ENCODE results near the gene TMEM273. TPM values are rescaled to one million over a fixed set of nuclear protein-coding genes. Genes with fewer than 3 reads are reported as not detected.

TMEM273 gene
- total RNA-seq, 1 experiment from 2014 or later, result not detected

GRCh38 chr10:49141541-49142332, 46.5 kb downstream of the TMEM273 start:
- no peak overlapping the region for H2AFZ ChIP-seq (ENCODE audit: low read depth, low read length, poor library complexity, severe bottlenecking)
- POLR2A ChIA-PET, result no interaction called here

More at GRCh38 chr10:49141541-49142332, 46.5 kb downstream of the TMEM273 start:
- TF ChIP-seq, protein P1, sequence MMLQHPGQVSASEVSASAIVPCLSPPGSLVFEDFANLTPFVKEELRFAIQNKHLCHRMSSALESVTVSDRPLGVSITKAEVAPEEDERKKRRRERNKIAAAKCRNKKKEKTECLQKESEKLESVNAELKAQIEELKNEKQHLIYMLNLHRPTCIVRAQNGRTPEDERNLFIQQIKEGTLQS (IDR thresholded peaks at IDR 0.05), result no peak
- TF ChIP-seq, protein P2, sequence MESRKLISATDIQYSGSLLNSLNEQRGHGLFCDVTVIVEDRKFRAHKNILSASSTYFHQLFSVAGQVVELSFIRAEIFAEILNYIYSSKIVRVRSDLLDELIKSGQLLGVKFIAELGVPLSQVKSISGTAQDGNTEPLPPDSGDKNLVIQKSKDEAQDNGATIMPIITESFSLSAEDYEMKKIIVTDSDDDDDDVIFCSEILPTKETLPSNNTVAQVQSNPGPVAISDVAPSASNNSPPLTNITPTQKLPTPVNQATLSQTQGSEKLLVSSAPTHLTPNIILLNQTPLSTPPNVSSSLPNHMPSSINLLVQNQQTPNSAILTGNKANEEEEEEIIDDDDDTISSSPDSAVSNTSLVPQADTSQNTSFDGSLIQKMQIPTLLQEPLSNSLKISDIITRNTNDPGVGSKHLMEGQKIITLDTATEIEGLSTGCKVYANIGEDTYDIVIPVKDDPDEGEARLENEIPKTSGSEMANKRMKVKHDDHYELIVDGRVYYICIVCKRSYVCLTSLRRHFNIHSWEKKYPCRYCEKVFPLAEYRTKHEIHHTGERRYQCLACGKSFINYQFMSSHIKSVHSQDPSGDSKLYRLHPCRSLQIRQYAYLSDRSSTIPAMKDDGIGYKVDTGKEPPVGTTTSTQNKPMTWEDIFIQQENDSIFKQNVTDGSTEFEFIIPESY (IDR thresholded peaks at IDR 0.05; ENCODE audit: extremely low read depth, insufficient replicate concordance, low read length), result no peak
- TF ChIP-seq, protein P3, sequence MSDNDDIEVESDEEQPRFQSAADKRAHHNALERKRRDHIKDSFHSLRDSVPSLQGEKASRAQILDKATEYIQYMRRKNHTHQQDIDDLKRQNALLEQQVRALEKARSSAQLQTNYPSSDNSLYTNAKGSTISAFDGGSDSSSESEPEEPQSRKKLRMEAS (IDR thresholded peaks at IDR 0.05), result no peak
- TF ChIP-seq SIN3A (IDR thresholded peaks at IDR 0.05; ENCODE audit: low read depth), result no peak
- TF ChIP-seq EGR1 (IDR thresholded peaks at IDR 0.05; ENCODE audit: low read depth), result no peak
- TF ChIP-seq ELF1 (IDR thresholded peaks at IDR 0.05; ENCODE audit: borderline replicate concordance, low read depth), result no peak
- TF ChIP-seq EZH2 (IDR thresholded peaks at IDR 0.05), result no peak
- no peak for TF ChIP-seq JUND (IDR thresholded peaks at IDR 0.05)
- TF ChIP-seq POLR2AphosphoS5 (IDR thresholded peaks at IDR 0.05; ENCODE audit: low read depth, low read length), result no peak
- Histone ChIP-seq H4K20me1 (ENCODE audit: insufficient read depth) (no peaks in the 10 kb centered on the region), H3K27me3 (ENCODE audit: insufficient read depth, low read length) (peaks cover 28% of the 10 kb centered on the region), H3K4me1 (ENCODE audit: control insufficient read depth in 1 of 2, insufficient read depth in 2 of 2, low read length in 2 of 2) (peaks cover 0 to 10% of the 10 kb centered on the region in 2 experiments; a peak in 1 of 4 replicates), H3K79me2 (ENCODE audit: insufficient read depth, low read length) (no peaks in the 10 kb centered on the region), H3K36me3 (ENCODE audit: control insufficient read depth in 1 of 2, insufficient read depth in 2 of 2, low read length in 2 of 2) (no peaks in the 10 kb centered on the region), H3K9ac (ENCODE audit: low read length) (no peak overlapping the region), H3K4me2 (ENCODE audit: low read length) (no peak overlapping the region), H3K9me3 (ENCODE audit: control insufficient read depth in 1 of 2, insufficient read depth in 1 of 2, low read depth in 1 of 2, low read length in 2 of 2) (no peaks in the 10 kb centered on the region), H3K9me2 (ENCODE audit: insufficient read depth) (no peaks in the 10 kb centered on the region), H3K4me3 (replicated peaks in 1 of 2; ENCODE audit: low read depth in 1 of 2, low read length in 2 of 2) (no peak overlapping the region), H3K27ac (ENCODE audit: low read depth, low read length) (no peak overlapping the region)
- CTCF ChIA-PET, result no interaction called here
- DNase-seq (ENCODE audit: low read depth, low spot score) (no peak), ATAC-seq (no peak)
- intact Hi-C loops (cut with micrococcal nuclease), result no loop called here
- no TSS peak for BruUV-seq (replicated peaks)
- RAD21 ChIA-PET (ENCODE audit: low non-redundant PET in 1 of 2, low total read pairs in 2 of 2, uncharacterized antibody in 2 of 2, unreplicated experiment in 2 of 2), result no interaction called here
